Thymus (tissue), 11 donors: ENCODE data around the gene URAD. TPM values are rescaled to one million over a fixed set of nuclear protein-coding genes. Genes with fewer than 3 reads are reported as not detected.
A peak's percentile ranks its signal among the peaks of the same experiment; 100 is the strongest.

Experiments used
- DNase-seq, 9 donors: peaks; one replicate each; pipeline ENCODE4 v3.0.0-alpha.2; 2013; ENCODE audit warnings: low spot score in 9 of 9, low read depth in 6 of 9, missing footprints in 1 of 9
- H3K27ac ChIP-seq, 2 donors: one replicate each; pipeline ENCODE4 v1.5.1; 2013; ENCODE audit warnings: control low read depth in 1 of 2, low read depth in 1 of 2, low read length in 1 of 2, mild to moderate bottlenecking in 1 of 2, moderate library complexity in 1 of 2
- H3K27me3 ChIP-seq, 2 donors: one replicate each; pipeline ENCODE4 v1.5.1; 2013; ENCODE audit warnings: low read length in 1 of 2; ENCODE audit not compliant: control insufficient read depth in 2 of 2, insufficient read depth in 1 of 2
- H3K36me3 ChIP-seq, 2 donors: one replicate each; pipeline ENCODE4 v1.5.1; 2013; ENCODE audit warnings: low read length in 1 of 2, mild to moderate bottlenecking in 1 of 2, moderate library complexity in 1 of 2; ENCODE audit not compliant: control insufficient read depth in 2 of 2, insufficient read depth in 2 of 2
- H3K4me1 ChIP-seq, 2 donors: one replicate each; pipeline ENCODE4 v1.5.1; 2013; ENCODE audit warnings: low read length in 2 of 2; ENCODE audit not compliant: control insufficient read depth in 2 of 2, insufficient read depth in 2 of 2
- H3K4me3 ChIP-seq, 2 donors: one replicate each; pipeline ENCODE4 v1.5.1; 2013; ENCODE audit warnings: low read length in 2 of 2, control low read depth in 1 of 2, mild to moderate bottlenecking in 1 of 2
- H3K9me3 ChIP-seq, 2 donors: one replicate each; pipeline ENCODE4 v1.5.1; 2013; ENCODE audit warnings: low read length in 1 of 2, mild to moderate bottlenecking in 1 of 2; ENCODE audit not compliant: control insufficient read depth in 2 of 2, insufficient read depth in 1 of 2
- WGBS: extraction: QIAGEN DNeasy Blood & Tissue Kit; methylation state at CpG from one replicate; pipeline ENCODE4 v1.1.7; 2013; 5-methylcytosine and 5-hydroxymethylcytosine counted together
- polyA plus RNA-seq: library from polyadenylated mRNA; stranded (reverse); fragments of 200-250 nt; gene quantifications from one replicate; pipeline ENCODE4 v1.2.3, GENCODE V29; 2013
- total RNA-seq: library from RNA; stranded (reverse); fragments of 120-200 nt; gene quantifications from one replicate; pipeline ENCODE4 v1.2.4, GENCODE V29; 2013
- donor health status: healthy.

Gene URAD
- total and polyA plus RNA-seq, 2 donors: 0.38 to 0.39 TPM

DNA sequence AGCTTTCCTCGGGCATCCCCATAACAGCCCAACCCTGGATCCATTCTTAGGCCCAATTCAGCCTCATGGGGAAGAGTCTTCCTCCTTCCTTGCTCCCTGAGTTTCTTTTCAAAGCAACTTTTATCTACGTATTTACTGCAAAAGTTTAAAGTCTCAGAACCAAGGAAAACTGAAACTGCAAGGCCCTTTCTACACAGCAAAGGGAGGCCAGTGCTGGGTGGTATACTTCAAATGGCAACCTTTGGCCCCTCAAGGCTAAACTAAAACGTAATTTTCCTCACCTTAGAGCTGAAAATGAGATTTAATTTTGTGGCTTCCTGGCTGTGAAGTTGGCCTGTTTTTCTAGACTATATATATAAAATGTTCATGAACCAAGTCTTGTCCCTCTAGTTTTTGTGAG lies 25.0 kb downstream of the URAD start:
- Histone ChIP-seq H3K36me3 (no peaks in the 10 kb centered on the region), H3K9me3 (no peaks in the 10 kb centered on the region), H3K27me3 (peaks cover 91 to 100% of the 10 kb centered on the region in 2 donors), H3K4me1 (peaks cover 0 to 3% of the 10 kb centered on the region in 2 donors), H3K27ac (no peak overlapping the region), H3K4me3 (no peak overlapping the region)
- WGBS: 70% methylated on average over 3 of the region's 3 CpGs
- DNase-seq: no peak

DNA sequence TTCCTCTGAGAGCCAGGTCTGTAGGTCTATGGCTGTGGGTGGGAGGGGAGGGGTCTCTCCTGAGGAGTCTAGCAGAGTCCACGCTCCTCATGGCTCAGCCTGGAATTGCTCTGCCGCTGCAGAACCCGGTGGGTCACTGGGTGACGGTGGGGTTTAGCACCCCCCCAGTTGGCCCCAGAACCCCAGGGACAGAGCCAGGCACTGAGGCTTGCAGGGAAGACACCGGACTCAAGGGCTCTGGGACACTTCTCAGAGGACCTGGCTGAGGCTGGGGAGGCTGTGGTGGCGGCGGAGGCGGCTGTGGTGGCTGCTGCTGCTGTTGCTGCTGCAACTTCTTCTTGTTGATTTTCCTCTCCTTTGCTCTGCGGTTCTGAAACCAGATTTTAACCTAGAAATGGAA lies 25.5 kb downstream of the URAD start:
- Histone ChIP-seq H3K27me3 (peaks cover 87 to 100% of the 10 kb centered on the region in 2 donors), H3K36me3 (no peaks in the 10 kb centered on the region), H3K9me3 (no peaks in the 10 kb centered on the region), H3K4me1 (peaks cover 0 to 3% of the 10 kb centered on the region in 2 donors), H3K27ac (no peak overlapping the region), H3K4me3 (no peak overlapping the region)
- 60% methylated on average over 9 of the region's 9 CpGs for WGBS
- no peak for DNase-seq

DNA sequence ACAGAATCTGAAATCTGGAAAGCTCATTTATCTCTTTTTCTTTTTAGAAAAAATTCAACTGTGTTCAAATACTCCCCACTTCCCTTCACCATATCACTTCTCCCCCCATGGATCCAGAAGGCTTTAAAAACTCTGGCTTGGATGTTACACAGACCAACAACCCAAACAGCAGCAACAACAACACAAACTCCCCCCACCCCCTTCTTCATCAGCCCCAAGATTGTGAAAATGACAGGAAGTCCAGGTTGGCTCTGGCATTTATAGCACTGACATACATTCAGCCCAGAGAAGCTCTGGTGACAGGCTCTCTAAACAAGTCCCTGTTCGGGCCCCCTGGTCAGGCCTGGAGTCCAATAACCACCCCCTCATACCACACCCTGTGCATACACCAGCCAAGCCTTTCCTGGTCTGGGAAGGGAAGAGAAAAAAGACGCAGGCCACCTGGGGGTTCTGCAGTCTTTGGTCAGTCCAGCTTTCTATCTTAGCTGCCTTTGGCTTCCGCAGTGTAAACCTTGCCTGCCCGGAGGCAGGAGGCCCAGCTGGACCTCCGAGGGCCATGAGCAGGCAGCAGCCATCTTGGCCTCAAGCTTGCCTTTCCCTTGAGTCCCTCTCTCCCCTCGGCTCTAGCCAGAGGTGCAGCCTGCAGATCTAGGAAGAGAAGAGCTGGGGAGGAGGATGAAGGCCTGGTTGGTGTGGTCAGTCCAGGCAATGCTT lies 26.2 kb downstream of the URAD start:
- WGBS: 46% methylated on average over 6 of the region's 6 CpGs
- no peak overlapping the region for H3K4me3 ChIP-seq
- H3K4me1 ChIP-seq: peaks cover 0 to 3% of the 10 kb centered on the region in 2 donors
- H3K27me3 ChIP-seq: peaks cover 83 to 100% of the 10 kb centered on the region in 2 donors
- no peak for DNase-seq
- H3K9me3 ChIP-seq: no peaks in the 10 kb centered on the region
- H3K36me3 ChIP-seq: no peaks in the 10 kb centered on the region
- no peak overlapping the region for H3K27ac ChIP-seq

DNA sequence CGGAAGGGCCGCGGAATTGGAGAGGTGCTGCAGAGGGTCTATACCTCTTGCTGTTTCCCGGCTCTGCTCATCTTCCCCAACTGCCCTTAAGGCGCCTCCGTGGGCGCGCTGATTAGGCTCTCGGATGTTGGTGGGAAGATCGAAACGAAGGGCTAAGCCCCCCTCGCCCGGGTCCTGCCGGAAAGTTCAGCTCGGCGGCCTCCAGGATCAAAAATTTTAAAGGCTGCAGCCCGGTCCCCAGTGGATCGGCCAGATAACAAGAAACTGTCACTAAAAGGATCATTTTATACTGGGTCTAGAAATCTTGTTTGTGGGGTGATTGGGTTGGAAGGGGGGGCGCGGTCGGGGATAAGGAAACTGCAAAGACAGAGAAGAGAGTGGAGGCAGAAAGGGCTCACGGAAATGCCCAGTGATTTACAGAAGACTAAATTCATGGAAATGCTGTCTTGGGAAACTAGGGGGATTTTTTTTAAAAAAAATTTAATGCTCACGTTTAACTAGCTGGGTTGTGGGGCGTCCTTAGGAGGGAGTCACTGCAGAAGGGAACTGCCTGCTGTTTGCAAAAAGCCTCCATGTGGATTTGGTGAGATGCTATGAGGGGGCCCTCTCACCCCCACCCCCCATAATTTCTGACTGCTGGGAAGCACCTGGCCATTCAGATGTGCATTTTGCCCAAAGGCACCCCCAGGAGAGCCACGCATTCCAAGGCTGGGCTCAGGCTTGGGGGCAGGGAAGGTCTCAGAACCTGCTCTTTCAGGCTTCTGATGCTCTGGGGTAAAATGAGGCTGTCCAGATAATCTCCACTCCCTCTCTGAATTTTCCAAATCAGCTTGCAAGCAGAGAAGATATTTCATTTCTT lies 27.0 kb downstream of the URAD start:
- DNase-seq: no peak
- H3K4me3 ChIP-seq: peak overlapping the region in 1 of 2 donors; percentile 9
- 6% methylated on average over 25 of the region's 25 CpGs for WGBS
- peaks cover 0 to 3% of the 10 kb centered on the region in 2 donors for H3K4me1 ChIP-seq
- H3K27me3 ChIP-seq: peaks cover 81 to 100% of the 10 kb centered on the region in 2 donors
- no peak overlapping the region for H3K27ac ChIP-seq
- no peaks in the 10 kb centered on the region for H3K9me3 ChIP-seq
- no peaks in the 10 kb centered on the region for H3K36me3 ChIP-seq

DNA sequence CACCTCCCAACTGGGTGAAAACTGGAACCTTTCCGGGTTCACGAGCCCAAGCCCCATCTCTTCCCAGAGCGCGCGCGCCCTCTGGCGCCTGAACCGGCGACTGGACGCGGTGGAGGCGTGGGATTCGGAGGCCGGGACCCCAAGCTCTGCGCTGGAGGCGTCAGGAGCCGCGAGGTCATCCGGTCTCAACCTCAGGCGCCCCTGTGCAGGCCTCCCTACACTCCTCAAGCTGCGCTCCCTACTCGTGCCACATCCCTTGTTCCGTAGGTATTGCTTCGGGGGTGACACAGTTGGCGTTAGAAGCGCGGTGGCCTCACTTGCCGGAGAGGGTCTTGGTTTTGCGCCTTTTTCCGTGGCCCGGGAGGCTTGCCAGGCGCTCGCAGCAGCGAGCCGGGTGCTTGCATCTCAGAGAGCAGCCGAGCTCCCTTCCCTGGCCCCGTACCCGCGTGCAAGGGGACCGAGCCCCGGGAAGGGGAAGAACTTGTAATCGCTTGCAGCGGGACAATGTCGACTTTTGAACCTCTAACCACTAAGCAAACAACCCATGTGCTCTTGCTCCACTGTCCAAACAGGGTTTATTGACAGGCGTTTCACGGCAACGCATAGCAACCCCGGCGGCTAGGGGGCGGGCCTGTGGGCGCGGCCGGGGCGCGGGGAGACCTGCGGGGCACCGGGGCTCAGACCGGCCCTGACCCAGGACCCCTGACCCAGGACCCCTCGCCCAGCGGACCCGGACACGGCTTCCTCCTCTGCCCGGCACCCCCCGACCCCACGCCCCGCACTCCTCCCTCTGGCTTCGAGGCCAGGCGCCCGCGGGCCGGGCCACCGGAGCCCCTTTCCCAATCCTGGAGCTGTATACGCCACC lies 27.9 kb downstream of the URAD start:
- Histone ChIP-seq H3K4me1 (peaks cover 0 to 3% of the 10 kb centered on the region in 2 donors), H3K27ac (no peak overlapping the region), H3K27me3 (peaks cover 76 to 100% of the 10 kb centered on the region in 2 donors), H3K36me3 (no peaks in the 10 kb centered on the region), H3K4me3 (peak overlapping the region in 1 of 2 donors; percentile 9), H3K9me3 (no peaks in the 10 kb centered on the region)
- 2% methylated on average over 73 of the region's 73 CpGs for WGBS
- peak in 3 of 9 donors; percentile 10 to 40 (median 36) for DNase-seq

DNA sequence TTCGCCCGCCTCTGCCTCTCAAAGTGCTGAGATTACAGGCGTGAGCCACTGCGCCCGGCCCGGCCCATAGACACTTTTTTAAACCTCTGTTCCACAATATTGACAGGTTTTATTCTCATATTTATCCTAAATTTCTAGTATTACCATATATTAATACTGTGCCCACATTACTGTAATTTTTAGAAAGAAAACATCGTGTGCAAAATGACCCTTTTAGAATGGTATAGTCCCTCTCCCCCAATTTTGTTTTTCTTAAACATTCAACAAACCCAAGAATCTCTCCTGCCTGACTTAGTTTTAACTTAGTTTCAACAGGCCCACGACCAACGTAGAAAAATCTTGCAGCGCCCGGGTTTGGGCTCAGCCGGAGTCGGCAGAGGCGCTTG lies 28.5 kb downstream of the URAD start:
- H3K4me3 ChIP-seq: no peak overlapping the region
- peaks cover 0 to 3% of the 10 kb centered on the region in 2 donors for H3K4me1 ChIP-seq
- WGBS: 26% methylated on average over 14 of the region's 14 CpGs
- no peaks in the 10 kb centered on the region for H3K9me3 ChIP-seq
- H3K27ac ChIP-seq: no peak overlapping the region
- H3K36me3 ChIP-seq: no peaks in the 10 kb centered on the region
- H3K27me3 ChIP-seq: peaks cover 72 to 100% of the 10 kb centered on the region in 2 donors
- DNase-seq: no peak

DNA sequence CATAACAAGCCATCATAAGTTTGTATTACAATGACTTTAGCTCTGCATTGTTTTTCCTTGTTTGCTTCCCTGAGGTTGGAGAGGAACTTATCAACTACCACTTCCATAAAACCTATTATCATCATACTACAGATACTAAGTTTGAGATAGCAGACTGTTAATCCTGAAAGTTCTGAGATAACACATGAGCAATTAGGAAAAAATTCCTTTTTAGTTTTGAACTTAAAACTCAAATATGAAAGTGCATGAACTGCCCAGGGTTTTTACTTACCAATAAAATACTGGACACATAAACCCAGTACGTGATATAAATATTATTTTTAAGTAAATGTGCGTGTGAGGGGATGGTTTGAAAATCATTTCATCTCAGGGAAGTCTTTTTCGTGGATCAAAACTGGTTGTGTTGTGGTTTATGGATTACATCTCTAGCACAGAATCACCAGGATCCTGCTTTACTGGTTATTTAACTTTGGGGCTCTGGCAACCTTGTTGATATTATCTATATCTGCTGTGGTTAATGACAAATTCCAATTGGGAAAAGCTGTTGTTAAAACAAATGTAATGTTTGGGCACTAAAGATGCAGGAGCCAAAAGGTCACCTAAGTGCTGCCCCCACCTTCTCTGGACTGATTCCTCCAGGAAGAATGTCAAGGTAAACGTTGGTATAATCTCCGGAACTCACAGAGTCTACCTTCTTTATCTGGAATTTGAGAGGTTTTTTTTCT lies 31.8 kb downstream of the URAD start:
- H3K9me3 ChIP-seq: no peaks in the 10 kb centered on the region
- H3K4me3 ChIP-seq: no peak overlapping the region
- H3K27ac ChIP-seq: no peak overlapping the region
- H3K4me1 ChIP-seq: peaks cover 0 to 14% of the 10 kb centered on the region in 2 donors
- no peaks in the 10 kb centered on the region for H3K36me3 ChIP-seq
- 28% methylated on average over 5 of the region's 5 CpGs for WGBS
- no peak for DNase-seq
- H3K27me3 ChIP-seq: peaks cover 68 to 96% of the 10 kb centered on the region in 2 donors

DNA sequence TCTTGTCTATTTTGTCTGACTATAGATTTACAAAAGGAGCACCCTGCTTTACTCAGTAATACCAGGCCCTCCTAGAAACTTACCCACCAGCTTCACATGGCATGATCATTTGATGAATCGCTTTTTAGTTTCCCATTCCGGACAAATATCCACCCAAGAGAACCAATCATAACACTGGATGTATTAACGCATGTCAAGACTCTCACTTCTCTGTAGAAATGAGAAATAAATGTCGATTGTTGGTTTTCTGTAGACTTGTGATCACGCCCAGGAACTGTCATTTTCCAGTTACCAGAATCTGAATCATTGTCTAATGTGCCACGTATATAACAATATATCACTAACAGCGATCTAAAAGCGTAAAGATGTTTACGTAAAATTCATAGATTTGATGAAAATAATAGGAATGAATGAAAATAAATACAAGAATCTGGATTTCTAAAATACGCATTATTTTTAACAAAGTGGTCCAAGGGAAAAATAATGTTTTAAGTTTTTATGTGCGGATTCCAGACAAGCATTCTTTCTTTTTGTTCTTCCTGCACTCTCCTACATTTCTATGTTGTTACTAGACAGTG lies 33.4 kb downstream of the URAD start:
- Histone ChIP-seq H3K9me3 (no peaks in the 10 kb centered on the region), H3K4me3 (no peak overlapping the region), H3K27ac (no peak overlapping the region), H3K27me3 (peaks cover 54 to 90% of the 10 kb centered on the region in 2 donors), H3K36me3 (no peaks in the 10 kb centered on the region), H3K4me1 (peaks cover 0 to 11% of the 10 kb centered on the region in 2 donors)
- 44% methylated on average over 11 of the region's 11 CpGs for WGBS
- no peak for DNase-seq
